Measurements from ENCODE around the gene KPRP.

KPRP gene

DNA sequence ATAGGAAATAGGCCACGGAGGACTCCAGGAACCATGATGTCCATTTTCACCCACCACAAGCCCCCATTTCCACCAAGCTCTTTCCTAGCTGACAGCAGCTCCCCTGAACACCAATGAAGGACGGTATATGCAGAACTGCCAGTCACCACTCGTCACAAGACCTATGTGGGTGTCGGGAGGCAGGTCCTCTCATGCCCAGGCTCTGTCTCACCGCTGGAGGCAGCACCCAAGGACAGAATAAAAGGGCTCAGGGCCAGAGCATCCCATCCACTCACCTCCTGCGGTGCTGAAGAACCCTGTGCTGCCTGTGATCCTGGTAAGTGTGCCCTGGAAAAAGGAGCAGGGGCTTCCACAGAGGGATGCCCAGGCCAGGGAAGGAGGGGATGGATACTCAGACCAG lies 17.1 kb downstream of the KPRP start, which contains the start of gene LCE1F:
Gene LCE1F, plus strand, starts transcription at position 266 of the 400 bp plus-strand sequence. CDS start 1,232 bp downstream, outside the sequence.
- DNase-seq = no peak

DNA sequence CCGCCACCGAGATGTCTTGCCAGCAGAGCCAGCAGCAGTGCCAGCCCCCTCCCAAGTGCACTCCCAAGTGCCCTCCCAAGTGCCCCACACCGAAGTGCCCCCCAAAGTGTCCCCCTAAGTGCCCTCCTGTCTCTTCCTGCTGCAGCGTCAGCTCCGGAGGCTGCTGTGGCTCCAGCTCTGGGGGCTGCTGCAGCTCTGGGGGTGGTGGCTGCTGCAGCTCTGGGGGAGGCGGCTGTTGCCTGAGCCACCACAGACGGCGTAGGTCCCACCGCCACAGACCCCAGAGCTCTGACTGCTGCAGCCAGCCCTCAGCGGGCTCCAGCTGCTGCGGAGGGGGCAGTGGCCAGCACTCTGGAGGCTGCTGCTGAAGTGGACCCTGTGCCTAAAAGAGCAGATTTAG lies 18.5 kb downstream of the KPRP start:
- no peak for DNase-seq

- peak; percentile 29 for DNase-seq
These were observed 19.8 kb downstream of the KPRP start for GRCh38 chr1:152777510-152778137.

DNA sequence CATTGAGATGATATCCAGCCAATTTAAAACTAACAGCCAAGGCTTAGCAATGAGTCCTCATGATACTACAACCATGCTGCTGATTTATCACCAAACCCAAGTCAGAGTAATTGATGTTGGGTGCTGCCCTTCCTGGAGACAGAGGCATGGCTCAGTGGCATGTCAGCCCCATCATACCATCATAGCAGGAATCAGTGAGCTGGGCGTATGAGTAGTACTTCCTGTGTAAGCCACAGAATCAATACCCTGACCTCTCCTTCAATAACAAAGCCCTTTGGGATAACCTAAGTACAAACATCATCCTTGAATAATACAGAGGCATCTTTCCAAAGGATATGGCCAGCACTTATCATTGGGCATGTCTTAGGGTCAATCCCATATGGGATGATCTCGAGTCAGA lies 25.3 kb downstream of the KPRP start:
- DNase-seq = no peak

- DNase-seq = no peak
These were observed 28.3 kb downstream of the KPRP start, which contains the start of gene LCE1E for GRCh38 chr1:152786077-152786476. LCE1E (plus strand) TSS chr1:152786257; CDS start chr1:152787300, 1,043 bp downstream.

DNA sequence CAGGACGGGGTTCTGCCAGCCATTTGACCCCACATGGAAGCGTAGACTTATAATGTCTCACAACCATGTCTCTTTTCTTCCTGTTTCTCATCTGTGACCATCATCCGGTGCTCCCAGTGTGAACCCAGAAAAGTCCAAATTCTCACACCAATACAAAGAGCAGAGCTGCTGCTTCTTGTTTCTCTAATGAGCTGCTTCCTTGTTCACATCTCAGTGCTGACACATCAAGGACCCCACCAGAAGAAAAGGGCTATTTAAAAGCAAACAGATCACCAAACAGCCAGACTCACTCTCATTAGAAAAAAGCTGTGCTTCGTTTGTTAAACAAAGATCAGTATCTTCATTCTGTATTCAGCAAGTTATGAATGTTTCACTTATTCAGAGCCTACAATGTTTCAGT lies 37.9 kb downstream of the KPRP start:
- no peak for DNase-seq

DNA sequence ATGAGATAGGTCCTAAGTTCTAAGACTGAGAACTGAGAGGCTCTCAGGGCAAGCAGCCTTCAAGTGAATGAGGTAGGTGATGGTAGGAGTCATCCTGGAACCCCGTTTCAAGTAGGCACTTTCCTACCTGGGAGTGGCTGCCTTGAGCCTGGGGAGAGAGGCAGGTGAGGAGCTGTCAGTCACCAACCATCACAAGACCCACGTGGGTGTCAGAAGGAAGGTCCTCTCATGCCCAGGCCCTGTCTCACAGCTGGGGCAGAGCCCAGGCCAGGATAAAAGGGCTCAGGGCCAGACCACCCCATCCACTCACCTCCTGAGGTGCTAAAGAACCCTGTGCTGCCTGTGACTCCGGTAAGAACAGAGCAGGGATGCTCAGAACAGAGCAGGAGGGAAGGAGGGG lies 38.6 kb downstream of the KPRP start, which contains the start of gene LCE1D:
Gene LCE1D, plus strand, starts transcription at position 301 of the 400 bp plus-strand sequence. CDS start 1,074 bp downstream, outside the sequence.
- DNase-seq = no peak

DNA sequence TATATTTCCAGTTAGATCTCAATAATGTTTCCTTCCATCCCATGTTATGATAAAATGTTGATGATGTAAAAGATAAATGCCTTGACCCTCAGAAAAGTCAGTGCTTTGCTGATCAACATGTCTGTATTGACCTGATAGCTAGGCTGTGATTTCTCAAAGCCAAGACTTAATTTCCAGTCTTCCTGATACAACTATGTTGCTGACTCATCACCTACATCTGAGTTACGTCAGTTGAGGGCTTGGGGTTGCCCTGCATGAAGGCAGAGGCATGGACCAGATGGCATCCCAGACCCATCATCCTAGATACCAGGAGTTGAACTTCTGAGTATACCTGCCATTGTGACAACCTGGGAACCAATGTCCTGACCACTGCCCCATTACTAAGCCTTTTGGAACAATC lies 43.5 kb downstream of the KPRP start:
- DNase-seq = no peak

- no peak for DNase-seq
These were observed 48.8 kb downstream of the KPRP start, which contains the start of gene LCE1C for GRCh38 chr1:152806576-152806975. LCE1C (minus strand) TSS chr1:152806651; CDS start chr1:152805478, 1,173 bp downstream.

- DNase-seq = no peak
These were observed 53.2 kb downstream of the KPRP start for GRCh38 chr1:152811050-152811449.
